ENCODE measurements around the gene METTL21C. TPM values are rescaled to one million over a fixed set of nuclear protein-coding genes. Genes with fewer than 3 reads are reported as not detected.

The METTL21C gene
- total RNA-seq, 1 donor from 2014 or later, result not detected

- intact Hi-C loops (cut with micrococcal nuclease), result no loop called here
Observed at GRCh38 chr13:102697929-102698648, 3.2 kb upstream of the METTL21C start.

GRCh38 chr13:102697264-102697663 is 2.4 kb upstream of the METTL21C start:
- intact Hi-C loops (cut with micrococcal nuclease), result no loop called here

- intact Hi-C loops (cut with micrococcal nuclease), result no loop called here
Observed at GRCh38 chr13:102696465-102696864, 1.6 kb upstream of the METTL21C start.

GRCh38 chr13:102693776-102694175 is 1.1 kb downstream of the METTL21C start:
- intact Hi-C loops (cut with micrococcal nuclease), result no loop called here

- intact Hi-C loops (cut with micrococcal nuclease), result no loop called here
Observed at GRCh38 chr13:102693250-102693649, 1.6 kb downstream of the METTL21C start.

GRCh38 chr13:102692491-102692826 is 2.4 kb downstream of the METTL21C start:
- intact Hi-C loops (cut with micrococcal nuclease), result no loop called here

- intact Hi-C loops (cut with micrococcal nuclease), result no loop called here
Observed at GRCh38 chr13:102690883-102691282, 4.0 kb downstream of the METTL21C start.

- intact Hi-C loops (cut with micrococcal nuclease), result no loop called here
Observed at GRCh38 chr13:102688306-102688973, 6.4 kb downstream of the METTL21C start.

- intact Hi-C loops (cut with micrococcal nuclease), result no loop called here
Observed at GRCh38 chr13:102687520-102687919, 7.3 kb downstream of the METTL21C start.

- intact Hi-C loops (cut with micrococcal nuclease), result no loop called here
Observed at GRCh38 chr13:102686024-102686423, 8.8 kb downstream of the METTL21C start.

GRCh38 chr13:102683637-102684036 is 11.2 kb downstream of the METTL21C start:
- intact Hi-C loops (cut with micrococcal nuclease), result loop anchor here (5.0 kb wide), 1 partner anchor 39 kb away; no protein-coding TSS in a partner anchor

GRCh38 chr13:102682727-102683126 is 12.1 kb downstream of the METTL21C start:
- intact Hi-C loops (cut with micrococcal nuclease), result loop anchor here (5.0 kb wide), 1 partner anchor 40 kb away; no protein-coding TSS in a partner anchor

- intact Hi-C loops (cut with micrococcal nuclease), result loop anchor here (5.0 kb wide), 1 partner anchor 40 kb away; no protein-coding TSS in a partner anchor
Observed at GRCh38 chr13:102682211-102682610, 12.6 kb downstream of the METTL21C start.

- intact Hi-C loops (cut with micrococcal nuclease), result loop anchor here (1.0 to 5.0 kb wide), 6 partner anchors 41 to 166 kb away; partner anchors contain the start of genes BIVM, ERCC5, POGLUT2 and TEX30
Observed at GRCh38 chr13:102680842-102681740, 13.8 kb downstream of the METTL21C start.

GRCh38 chr13:102680133-102680717 is 14.6 kb downstream of the METTL21C start:
- intact Hi-C loops (cut with micrococcal nuclease), result loop anchor here (2.0 to 5.0 kb wide), 5 partner anchors 42 to 167 kb away; partner anchors contain the start of genes BIVM, ERCC5, POGLUT2 and TEX30

GRCh38 chr13:102679449-102680132 is 15.3 kb downstream of the METTL21C start:
- intact Hi-C loops (cut with micrococcal nuclease), result loop anchor here (2.0 to 5.0 kb wide), 5 partner anchors 43 to 167 kb away; partner anchors contain the start of genes BIVM, ERCC5, POGLUT2 and TEX30

- intact Hi-C loops (cut with micrococcal nuclease), result no loop called here
Observed at GRCh38 chr13:102678339-102679107, 16.3 kb downstream of the METTL21C start.

- intact Hi-C loops (cut with micrococcal nuclease), result no loop called here
Observed at GRCh38 chr13:102677122-102677521, 17.7 kb downstream of the METTL21C start.

GRCh38 chr13:102675115-102675514 is 19.7 kb downstream of the METTL21C start:
- intact Hi-C loops (cut with micrococcal nuclease), result no loop called here

- intact Hi-C loops (cut with micrococcal nuclease), result no loop called here
Observed at GRCh38 chr13:102670130-102670529, 24.7 kb downstream of the METTL21C start.
